Coronary artery (tissue), 2 donors: Measurements from ENCODE around the gene CCT6B.
"Not testable (repeated sequence)": the region's sequence is repeated elsewhere in the genome, so short reads cannot be mapped to it uniquely, and the experiment has no call there.

Experiments
- DNase-seq: peaks from one replicate; pipeline ENCODE4 v3.0.0-alpha.2; 2017; ENCODE audit warnings: low spot score
- H3K27ac ChIP-seq, 2 donors: fragments of 200-600 bp; sonication (generic); one replicate each; pipeline ENCODE4 v1.5.1; 2016 to 2019
- H3K4me3 ChIP-seq: fragments of 200-600 bp; sonication (generic); 2 replicates; pipeline ENCODE4 v1.5.1; 2016; ENCODE audit warnings: mild to moderate bottlenecking, moderate library complexity
- CTCF ChIP-seq: fragments of 200-600 bp; sonication (generic); IDR thresholded peaks from one replicate; pipeline ENCODE4 v1.5.1; 2019; ENCODE audit warnings: antibody characterized with exemption

CCT6B gene

GRCh38 chr17:35001549-35001948 lies 40.3 kb upstream of the CCT6B start:
- no peak for DNase-seq
- no peak overlapping the region for H3K27ac ChIP-seq

DNA sequence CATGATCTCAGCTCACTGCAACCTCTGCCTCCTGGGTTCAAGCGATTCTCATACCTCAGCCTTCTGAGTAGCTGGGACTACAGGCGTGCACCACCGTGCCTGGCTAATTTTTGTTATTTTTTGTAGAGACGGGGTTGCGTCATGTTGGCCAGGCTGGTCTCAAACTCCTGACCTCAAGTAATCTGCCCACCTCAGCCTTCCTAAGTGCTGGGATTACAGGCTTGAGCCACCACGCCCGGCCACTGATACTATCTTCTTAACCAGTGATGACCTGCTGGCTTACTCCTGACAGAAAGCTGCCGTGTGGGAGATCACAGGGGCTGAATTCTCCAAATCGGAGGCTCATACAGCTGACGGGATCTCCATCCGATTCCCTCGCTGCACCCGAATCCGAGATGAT lies 39.7 kb upstream of the CCT6B start:
- not testable (repeated sequence) for H3K27ac ChIP-seq, H3K4me3 ChIP-seq, DNase-seq

More at GRCh38 chr17:35001549-35001948, 40.3 kb upstream of the CCT6B start:
- TF ChIP-seq CTCF = no peak
- no peak overlapping the region for H3K4me3 ChIP-seq

DNA sequence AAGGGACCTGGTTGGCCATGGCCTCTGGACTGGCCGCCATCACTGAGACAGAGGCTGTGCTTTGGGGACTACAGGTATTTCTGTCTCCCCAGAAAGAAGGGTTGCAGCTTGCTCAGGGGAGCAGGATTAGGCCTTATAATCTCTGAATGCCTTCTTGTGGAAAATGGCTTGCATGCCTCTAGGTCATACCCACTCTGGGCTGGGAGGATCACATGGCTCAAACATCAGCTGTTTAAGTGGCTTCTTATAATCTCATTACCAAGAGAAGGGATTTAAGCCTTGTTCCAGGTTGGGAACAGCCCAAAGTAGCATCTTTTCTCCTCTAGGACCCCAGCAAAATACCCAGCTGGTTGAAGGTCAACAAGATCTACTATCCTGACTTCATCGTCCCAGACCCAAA lies 38.2 kb upstream of the CCT6B start:
- H3K4me3 ChIP-seq = no peak overlapping the region
- no peak for TF ChIP-seq CTCF
- no peak overlapping the region for H3K27ac ChIP-seq
- no peak for DNase-seq

- TF ChIP-seq CTCF = no peak
- Histone ChIP-seq H3K27ac (peak overlapping the region; percentile 64 to 87), H3K4me3 (no peak overlapping the region)
- no peak for DNase-seq
Measured at GRCh38 chr17:34998205-34998604, 36.9 kb upstream of the CCT6B start.

GRCh38 chr17:34997355-34997862 lies 36.1 kb upstream of the CCT6B start:
- DNase-seq = no peak
- H3K27ac ChIP-seq = peak overlapping the region; percentile 64 to 87
- no peak overlapping the region for H3K4me3 ChIP-seq
- no peak for TF ChIP-seq CTCF

- no peak for TF ChIP-seq CTCF
- DNase-seq = no peak
- Histone ChIP-seq H3K27ac (peak overlapping the region; percentile 64 to 87), H3K4me3 (no peak overlapping the region)
Measured at GRCh38 chr17:34996422-34997285, 35.4 kb upstream of the CCT6B start.

DNA sequence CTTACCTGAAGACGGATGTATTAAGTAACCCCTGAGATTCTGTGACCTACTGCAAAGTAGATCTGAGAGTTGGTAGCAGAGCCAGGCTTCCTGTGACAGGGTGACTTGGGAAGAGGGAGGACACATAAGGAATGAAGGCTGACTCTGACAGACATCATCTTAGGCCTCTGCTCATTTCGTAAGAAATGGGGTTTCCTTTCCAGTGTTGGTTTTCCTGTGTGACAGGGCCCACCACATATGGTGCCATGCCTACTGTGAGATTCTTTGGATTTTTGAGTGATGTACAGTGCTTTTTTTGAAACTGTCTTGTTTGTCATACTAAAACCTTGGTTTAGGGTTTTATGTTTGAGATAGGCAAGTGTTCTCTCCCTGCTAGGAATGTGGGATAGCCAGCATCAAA lies 31.8 kb upstream of the CCT6B start:
- Histone ChIP-seq H3K4me3 (no peak overlapping the region), H3K27ac (no peak overlapping the region)
- DNase-seq = no peak
- no peak for TF ChIP-seq CTCF
